DMS114 treated with DMSO at 0.1 percent for 48 hours (cell line): Measurements from ENCODE around the gene NEUROD4.
"Not testable (repeated sequence)": the region's sequence is repeated elsewhere in the genome, so short reads cannot be mapped to it uniquely, and the experiment has no call there.

Experiments
- DNase-seq: peaks from one replicate; lab custom pipeline; 2025; ENCODE audit not compliant: unreplicated experiment; lab: John Stamatoyannopoulos, UW

The NEUROD4 gene, protein sequence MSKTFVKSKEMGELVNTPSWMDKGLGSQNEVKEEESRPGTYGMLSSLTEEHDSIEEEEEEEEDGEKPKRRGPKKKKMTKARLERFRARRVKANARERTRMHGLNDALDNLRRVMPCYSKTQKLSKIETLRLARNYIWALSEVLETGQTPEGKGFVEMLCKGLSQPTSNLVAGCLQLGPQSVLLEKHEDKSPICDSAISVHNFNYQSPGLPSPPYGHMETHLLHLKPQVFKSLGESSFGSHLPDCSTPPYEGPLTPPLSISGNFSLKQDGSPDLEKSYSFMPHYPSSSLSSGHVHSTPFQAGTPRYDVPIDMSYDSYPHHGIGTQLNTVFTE

DNA sequence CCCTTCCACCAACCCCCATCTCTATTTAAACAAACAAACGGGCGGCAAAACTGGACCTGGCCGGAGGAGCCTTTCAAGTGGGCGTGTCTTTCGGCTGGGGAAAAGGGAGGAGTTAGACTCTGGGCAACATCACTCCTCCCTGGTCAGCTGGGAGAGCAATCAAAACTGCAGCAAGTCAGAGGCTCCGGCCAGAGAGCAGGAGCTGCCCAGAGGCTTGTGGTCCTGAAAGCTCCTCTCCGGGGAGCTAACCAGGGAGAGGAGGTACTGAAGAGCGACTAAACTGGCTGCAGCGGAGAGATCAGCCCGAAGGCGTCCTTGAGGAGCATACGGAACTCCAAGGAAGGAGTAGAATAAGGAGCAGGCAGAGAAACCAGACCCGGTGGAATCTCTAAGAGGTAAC, at the start of gene NEUROD4:
Gene NEUROD4, plus strand, starts transcription at position 191 of the 400 bp plus-strand sequence. CDS start 6,466 bp downstream, outside the sequence.
- no peak for DNase-seq

DNA sequence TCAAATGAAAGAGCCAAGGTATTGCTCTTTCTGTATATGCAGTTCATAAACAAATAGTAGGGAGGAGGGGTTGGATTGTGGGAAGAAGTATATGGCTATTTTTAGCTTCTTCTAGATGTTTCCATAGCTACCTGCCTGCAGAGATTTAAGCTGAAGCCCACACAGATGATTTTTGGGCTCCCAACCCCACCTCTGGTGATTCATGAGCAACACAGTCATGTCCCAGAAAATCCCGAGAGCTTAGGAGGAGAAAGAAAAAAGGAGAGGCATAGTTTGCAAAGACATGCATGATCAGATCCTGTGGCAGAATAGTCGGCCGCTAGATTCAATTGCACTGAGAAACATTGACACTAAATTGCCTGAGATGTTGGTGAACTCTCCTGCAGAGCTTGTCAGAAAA, 49.0 kb upstream of the NEUROD4 start:
- no peak for DNase-seq

DNA sequence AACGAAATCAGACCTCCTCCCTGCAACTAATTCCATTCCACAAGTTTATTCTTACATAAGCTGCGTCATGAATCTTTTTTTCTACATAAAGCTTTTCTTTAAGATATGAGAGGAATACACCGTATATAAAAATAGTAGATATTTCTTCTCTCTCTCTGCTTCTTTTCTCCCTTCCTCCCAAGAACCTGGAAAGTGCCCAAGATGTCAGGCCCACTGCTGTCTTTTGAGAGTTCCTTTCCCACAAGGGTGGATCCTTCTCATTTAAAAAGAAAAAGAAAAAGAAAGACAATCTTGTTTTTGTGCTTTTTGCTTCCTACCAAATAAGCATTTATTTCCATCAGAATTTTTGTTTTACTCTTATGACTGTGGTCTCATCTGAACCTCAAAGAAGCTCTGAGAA, 46.2 kb upstream of the NEUROD4 start:
- DNase-seq: no peak

DNA sequence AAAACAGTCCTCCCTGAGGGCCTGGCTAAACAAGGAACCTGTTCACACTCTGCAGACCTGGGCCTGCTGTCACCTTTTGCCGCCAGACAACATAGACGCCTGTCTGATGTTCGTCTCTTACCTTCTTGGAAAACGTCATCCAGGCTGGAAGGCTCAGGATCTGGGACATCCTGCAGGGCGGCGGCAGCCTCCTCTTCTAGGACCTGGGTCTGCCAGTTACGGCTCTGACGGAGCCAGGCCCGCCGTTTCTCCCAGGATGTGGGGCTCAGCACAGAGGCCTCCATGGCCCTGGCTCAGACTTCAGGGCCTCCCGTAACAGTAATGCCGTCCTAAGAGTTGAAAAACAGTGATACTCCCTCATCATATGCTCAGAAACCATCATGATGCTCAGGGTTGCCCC, 45.5 kb upstream of the NEUROD4 start:
- DNase-seq: no peak

DNA sequence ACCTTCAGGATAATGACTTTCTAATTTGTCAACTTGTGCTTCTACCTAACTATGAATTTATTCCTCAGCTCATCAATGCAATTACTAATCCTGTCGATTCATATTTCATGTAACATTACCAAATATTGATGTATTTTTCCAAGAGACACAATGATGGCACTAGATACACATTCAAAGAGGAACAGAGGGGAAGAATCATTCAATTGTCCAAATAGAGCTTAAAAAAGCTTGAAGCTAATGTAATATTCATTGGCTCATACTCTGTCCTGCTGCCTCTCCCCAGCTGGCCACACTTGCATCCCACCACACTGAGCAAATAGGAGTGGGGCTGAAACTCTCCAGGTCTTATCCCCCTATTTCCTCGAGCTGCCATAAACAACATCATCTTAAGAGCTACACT, 44.5 kb upstream of the NEUROD4 start:
- DNase-seq: no peak

DNA sequence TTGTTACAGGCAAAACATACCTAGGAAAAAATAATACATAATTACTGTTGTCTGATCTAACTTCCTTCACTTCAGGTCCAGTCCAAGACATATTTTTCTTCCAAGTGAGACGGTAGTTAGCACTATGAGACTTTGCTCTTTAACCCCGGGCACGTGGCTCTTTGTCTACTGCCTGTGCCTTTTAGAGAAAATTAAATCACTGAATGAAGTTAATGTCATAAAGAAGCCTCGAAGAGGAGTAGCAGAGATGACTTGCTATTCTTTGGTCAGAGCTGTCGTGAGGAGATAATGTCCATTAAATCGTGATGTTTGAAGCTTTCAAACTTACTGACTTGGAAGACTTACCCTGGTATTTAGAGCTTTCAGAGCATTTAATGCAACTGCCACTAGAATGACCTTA, 43.9 kb upstream of the NEUROD4 start:
- DNase-seq: no peak

DNA sequence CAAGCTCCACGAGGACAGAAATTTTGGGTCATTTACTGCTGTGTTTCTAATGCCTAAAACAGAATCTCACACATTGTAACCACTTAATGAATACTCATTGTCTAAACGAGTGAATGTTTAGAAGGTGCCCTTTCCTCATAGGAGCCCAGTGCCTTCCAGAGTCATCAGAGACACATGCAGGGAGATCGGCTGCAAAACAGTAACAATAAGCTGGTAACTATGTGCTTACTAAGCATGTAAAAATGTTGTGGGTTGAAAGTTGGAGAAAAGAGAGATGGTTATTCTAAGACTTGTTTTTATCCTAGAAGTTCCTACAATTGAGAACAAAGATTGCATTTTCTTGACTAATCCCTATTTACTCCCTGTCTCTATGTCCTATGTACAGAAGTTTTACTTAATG, 42.6 kb upstream of the NEUROD4 start:
- DNase-seq: no peak

DNA sequence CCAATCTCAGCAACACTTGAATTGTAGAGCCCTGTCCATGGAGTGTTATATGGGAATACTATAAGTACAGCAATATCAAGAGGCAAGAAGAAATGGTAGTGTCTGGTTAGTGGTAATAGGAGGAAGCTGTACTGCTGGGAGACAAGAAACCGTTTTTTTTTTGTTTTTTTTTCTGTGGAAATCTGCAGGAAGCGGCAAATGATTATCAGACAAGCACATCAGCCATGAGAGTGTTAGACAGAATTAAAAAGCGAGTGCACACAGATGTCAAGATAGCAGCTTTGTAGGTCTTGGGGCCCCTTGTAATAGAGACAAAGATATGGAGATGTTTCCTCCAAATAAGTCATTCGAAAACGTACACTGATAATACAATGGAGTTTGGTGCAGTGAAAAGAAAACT, 41.9 kb upstream of the NEUROD4 start:
- no peak for DNase-seq

DNA sequence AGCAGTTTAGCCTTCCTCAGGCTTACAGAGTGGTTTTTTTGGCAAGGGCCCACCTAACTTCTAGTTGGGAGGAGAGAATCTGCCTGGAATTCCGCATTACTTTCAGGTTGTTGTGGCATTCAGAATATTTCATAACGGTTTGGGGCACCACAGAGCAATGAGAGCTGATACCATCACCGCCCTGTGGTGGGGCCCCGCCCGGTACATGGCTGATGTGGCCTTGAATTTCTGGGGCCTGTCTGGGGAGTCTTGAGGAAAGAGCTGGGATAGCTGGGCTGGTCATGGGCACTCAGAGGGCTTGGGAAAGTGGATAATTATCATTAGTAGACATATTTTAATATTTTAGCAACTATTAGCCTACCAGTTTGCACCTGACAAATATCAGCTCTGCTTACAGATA, 39.4 kb upstream of the NEUROD4 start:
- DNase-seq: no peak

DNA sequence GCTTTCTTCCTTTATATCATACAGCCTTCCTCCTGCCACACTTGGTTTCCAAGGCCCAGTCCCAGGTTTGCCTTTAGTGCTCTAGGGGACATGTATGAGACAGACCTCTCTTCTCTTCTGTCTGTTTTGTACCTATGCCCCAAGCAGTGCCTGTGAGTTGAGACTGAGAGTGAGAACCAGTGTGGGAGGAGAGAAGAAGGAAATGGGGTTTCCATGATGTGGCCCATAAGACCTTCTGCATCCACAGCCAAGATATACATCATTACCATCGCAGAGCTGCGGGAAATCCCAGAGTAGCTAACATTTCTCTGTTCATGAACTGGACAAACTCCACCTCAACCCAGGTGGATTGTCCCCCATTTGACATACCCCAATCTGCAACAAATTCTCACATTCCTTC, 38.0 kb upstream of the NEUROD4 start:
- no peak for DNase-seq

DNA sequence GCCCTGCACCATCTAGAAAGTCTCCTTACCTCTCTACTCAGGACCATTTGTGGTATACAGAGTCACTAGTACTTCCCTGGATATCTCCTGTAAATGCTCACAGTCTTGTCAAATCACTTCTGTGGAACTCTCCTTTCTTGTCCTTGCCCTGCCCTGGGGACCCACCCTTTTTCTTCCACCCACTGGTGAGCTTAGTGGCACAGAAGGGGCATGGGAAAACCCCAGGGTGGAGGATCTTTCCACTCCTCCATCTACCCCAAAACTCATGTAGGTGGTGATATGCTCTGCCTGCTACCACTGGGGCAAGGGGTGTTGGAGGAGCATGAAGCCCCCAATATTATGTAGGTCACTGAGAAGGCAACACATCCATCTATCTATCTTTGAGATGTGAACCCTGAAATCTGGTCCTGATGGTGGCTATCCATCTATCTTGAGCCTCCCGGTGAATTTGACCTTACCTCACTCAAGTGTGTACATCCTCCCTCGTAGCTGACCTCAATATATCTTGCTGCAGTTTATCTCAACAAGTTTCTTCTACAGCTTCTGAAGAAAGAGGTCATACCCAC, 36.2 kb upstream of the NEUROD4 start:
- DNase-seq: no peak

DNA sequence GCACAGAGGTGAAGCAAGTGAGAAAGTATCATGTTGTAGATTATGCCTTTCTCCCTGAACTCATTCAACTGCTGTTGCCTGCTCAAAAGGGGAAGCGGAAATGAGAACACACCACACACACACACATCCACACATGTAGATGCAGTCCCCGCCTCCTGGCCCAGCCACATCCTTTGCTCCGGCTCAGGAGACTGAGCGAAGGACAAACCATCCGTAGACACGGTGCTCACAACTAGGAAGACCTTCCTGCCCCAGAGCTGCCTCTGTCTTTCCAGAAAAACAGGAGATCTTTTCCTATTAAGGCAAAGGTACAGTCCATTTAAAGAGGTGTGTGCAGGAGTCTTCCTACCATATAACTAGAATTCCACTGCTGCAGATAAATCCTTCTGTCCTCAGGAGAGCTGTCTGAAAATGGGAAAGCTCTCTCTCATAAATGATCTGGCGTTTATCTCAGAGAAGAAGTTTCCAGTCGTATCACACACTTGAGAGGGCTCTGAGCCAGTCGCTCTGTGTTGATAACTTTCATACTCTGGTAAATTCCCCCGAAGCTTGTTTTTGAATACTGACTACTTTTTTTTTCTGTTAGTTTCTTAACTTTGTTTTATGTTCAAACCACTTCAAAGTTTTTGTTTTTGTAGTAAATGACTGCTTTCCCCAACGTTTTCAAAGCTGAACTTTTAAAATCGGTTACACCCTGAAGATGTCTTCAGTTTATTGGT, 35.0 kb upstream of the NEUROD4 start, which contains the start of gene TESPA1:
Gene TESPA1, minus strand, starts transcription at position 105 of the 719 bp plus-strand sequence. CDS start 10,200 bp downstream, outside the sequence.
- no peak for DNase-seq

DNA sequence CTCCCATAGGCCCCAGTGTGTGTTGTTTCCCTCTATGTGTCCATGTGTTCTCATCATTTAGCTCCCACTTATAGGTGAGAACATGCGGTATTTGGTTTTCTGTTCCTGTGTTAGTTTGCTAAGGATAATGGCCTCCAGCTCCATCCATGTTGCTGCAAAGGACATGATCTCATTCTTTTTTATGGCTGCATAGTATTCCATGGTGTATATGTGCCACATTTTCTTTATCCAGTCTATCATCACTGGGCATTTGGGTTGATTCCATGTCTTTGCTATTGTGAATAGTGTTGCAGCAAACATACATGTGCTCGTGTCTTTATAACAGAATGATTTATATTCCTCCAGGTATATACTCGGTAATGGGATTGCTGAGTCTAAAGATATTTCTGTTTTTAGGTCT, 33.0 kb upstream of the NEUROD4 start:
- not testable (repeated sequence) for DNase-seq

DNA sequence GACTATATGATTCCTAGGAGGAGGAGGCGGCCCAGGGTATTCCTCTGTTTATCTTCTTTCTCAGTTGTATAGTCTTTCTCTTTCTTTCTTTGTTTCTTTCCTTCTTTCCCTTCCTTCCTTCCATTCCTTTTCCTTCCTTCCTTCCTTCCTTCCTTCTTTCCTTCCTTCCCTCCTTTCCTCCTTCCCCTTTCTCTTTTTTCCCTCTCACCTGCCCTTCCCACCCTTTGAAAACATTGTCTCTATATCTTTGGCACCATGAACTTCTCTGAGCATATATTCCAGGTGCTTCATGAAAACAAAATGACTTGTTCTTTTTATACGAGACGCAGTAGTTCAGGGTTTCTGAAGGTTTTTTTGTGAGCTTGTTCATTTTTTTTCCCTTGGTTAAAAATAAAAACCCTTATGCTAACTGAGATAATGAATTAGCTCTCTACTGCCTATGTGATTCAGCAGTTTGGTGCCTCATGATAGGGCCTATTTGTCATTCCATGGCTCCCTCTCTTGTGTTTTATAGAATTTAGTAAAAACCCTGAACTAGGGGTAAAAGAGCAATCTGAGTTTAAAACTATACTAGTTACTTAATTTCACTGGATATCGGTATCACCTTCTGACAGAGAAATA, 32.1 kb upstream of the NEUROD4 start:
- no peak for DNase-seq

DNA sequence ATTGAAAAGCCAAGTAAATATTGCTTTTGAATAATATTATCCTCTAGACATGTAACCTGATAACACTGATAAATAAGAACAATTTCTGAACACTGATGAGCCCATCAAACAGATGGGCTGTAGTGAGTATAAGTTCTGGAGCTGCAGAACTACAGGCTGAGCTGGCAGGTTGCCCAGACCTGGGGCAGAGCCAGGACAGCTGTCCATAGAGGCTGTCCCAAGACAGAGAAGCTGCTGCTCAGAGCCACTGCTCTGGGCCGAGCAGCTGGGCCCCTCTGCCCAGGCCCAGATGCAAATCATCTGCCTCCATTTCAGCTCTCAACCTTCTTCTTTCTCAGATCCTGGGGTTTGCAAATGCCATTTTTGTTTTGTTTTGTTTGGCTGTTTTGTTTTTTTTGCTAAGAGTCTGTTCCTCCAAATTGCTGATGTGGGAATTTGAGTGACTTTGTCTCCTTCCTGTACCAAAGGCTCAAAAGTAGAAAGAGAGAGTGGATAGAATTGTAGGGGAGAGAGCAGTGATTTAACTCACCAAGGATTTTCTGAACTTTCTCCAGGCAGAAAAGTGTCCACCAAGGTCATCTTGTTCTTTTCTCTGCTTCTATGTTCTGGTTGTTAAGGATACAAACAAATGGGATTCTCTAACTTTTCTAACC, 31.2 kb upstream of the NEUROD4 start:
- no peak for DNase-seq

DNA sequence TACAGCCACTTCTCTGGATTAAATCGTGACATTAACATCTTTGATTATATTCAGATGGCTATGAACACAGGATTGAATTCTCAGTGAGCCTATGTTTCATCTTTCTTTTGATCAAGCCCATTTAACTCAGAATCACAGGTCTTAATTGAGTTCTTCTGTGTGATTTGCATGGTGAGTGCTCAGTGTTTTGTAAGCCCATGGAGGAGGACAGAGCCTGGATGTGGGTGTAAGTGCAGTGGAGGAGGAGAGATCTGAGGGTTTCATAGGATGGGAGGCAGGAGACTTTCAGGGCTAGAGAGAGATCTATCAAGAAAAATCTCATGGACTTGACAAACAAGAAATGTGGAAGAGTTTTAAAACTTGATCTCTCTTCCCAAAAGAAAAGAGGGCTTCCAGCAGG, 29.9 kb upstream of the NEUROD4 start:
- DNase-seq: no peak

DNA sequence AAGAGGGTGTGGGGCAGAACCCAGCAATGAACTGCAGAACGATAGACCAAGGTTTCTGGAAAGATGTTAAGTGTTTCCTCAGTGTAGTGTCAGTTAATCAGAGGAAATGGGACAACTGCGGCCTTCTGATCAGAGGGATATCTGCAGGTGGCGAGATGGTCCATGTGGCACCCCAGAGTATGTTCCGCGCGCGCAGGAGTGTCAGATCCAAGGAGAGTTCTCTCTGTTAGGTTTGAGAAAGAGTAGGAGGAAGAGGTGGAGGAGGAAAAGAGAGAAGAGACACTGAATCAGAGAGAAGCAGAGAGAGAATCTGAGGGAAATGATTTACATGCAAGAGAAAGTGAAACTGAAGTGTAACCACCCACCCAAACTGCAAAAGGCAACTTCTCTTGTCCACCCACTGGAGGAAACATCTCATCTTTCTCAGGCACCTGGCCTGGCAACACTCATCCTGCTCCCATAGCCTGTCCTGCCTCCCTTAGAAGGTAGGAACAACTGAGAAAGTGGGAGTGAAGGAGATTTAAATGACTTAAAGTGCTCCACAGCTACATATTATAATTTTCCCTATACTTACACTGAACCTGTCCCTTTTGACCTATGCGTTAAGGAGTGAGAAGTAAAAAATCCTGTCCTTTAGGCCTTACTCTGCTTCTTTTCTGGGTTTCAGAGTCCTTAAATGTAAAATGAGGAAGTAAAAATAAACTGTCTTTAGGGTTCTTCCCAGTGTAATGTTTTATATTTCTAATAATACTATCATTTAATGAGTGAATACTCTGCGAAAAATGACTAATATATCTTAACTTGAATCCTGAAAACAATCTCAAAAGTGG, 28.4 kb upstream of the NEUROD4 start:
- DNase-seq: no peak

DNA sequence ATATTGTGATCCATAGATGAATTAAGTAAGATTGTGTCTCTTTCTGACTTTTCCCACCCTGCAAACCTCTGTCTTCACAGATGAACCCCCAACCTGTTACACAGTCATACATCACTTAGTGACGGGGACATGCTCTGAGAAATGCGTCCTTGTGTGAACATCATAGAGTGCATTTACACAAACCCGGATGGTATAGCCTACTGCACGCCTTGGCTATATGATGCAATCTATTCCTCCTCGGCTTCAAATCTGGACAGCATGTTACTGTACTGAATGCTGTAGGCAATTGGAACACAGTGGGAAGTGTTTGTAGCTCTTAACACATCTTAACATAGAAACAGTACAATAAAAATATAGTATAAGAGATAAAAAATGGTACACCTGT, 27.8 kb upstream of the NEUROD4 start:
- no peak for DNase-seq

DNA sequence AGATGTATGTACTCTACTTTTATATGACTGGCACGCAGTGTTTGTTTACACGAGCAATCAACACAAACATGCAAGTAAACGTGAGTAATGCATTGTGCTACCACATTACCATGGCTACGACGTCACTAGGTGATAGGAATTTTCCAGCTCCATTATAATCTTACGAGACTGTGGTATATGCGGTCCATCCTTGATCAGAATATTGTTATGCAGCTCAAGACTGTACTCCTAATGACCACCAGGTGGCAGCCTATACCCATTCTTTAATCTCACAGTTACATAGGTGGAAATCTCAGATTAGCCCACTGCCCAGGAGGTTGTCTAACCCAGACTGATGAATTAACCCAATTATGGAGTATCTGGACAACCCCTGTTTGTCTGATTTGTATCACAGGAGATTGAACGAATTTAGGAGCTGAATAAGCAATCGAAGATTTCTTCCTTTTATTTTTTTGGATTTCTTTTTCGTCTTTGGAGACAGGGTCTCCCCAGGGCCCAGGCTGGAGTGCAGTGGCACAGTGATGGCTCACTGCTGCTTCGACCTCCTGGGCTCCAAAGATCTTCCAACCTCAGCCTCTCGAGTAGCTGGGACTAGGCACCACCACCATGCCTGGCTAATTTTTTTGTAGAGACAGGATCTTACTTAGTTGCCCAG, 26.5 kb upstream of the NEUROD4 start:
- DNase-seq: peak; percentile 74

DNA sequence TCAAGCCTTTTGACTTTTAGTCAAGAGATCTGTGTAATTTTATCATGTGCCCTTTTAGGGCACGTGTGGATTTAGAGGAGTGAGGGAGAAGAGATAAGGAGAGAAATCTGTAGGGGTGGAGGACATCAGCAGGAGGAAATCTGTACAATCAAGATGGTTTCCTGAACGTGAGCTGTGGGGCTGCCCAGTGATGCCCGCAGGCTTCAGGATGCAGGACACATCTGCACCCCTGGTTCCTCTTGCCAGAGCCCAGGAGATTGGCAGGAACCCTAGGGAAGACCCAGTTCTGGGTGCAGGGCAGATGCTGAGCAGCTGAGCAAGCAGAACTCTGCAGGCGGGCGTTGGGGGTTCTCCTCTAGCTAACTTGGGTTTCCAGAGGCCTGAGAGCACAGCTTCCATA, 23.6 kb upstream of the NEUROD4 start:
- DNase-seq: no peak
